GM21381 (cell line): ENCODE measurements around the gene RAB11FIP2.
"Not testable (repeated sequence)": the region's sequence is repeated elsewhere in the genome, so short reads cannot be mapped to it uniquely, and the experiment has no call there.

Experiments used
- ATAC-seq: cut with Tn5 transposase; IDR thresholded peaks from one replicate; pipeline ENCODE4 v1.9.1; 2021; ENCODE audit warnings: mild to moderate bottlenecking, moderate library complexity; ENCODE audit not compliant: unreplicated experiment

RAB11FIP2 gene

GRCh38 chr10:118046395-118047156 is at the start of gene RAB11FIP2:
Gene RAB11FIP2 (minus strand): TSS chr10:118046941. CDS start chr10:118046163, 778 bp downstream.
- ATAC-seq = peak; percentile 96

- ATAC-seq = no peak
These were observed 49.3 kb upstream of the RAB11FIP2 start for GRCh38 chr10:118096022-118096421.

GRCh38 chr10:118092209-118092608 is 45.5 kb upstream of the RAB11FIP2 start:
- ATAC-seq = no peak

- ATAC-seq = no peak
These were observed 34.1 kb upstream of the RAB11FIP2 start for GRCh38 chr10:118080817-118081216.

- no peak for ATAC-seq
These were observed 30.0 kb upstream of the RAB11FIP2 start for GRCh38 chr10:118076705-118077104.

GRCh38 chr10:118072840-118073239 is 26.1 kb upstream of the RAB11FIP2 start:
- ATAC-seq = no peak

- ATAC-seq = not testable (repeated sequence)
These were observed 20.6 kb upstream of the RAB11FIP2 start for GRCh38 chr10:118067389-118067788.

GRCh38 chr10:118062798-118063238 is 16.1 kb upstream of the RAB11FIP2 start:
- no peak for ATAC-seq

GRCh38 chr10:118058371-118058770 is 11.6 kb upstream of the RAB11FIP2 start:
- no peak for ATAC-seq

GRCh38 chr10:118057361-118057760 is 10.6 kb upstream of the RAB11FIP2 start:
- no peak for ATAC-seq

GRCh38 chr10:118054383-118054782 is 7.6 kb upstream of the RAB11FIP2 start:
- no peak for ATAC-seq

- ATAC-seq = no peak
These were observed 6.1 kb upstream of the RAB11FIP2 start for GRCh38 chr10:118052816-118053215.

GRCh38 chr10:118047880-118048279 is 1.1 kb upstream of the RAB11FIP2 start:
- ATAC-seq = no peak

GRCh38 chr10:118047157-118047719 is 497 bp upstream of the RAB11FIP2 start:
- ATAC-seq = no peak

GRCh38 chr10:118045837-118046394 is 825 bp downstream of the RAB11FIP2 start:
- peak; percentile 12 for ATAC-seq

- ATAC-seq = no peak
These were observed 1.4 kb downstream of the RAB11FIP2 start for GRCh38 chr10:118045158-118045836.

- no peak for ATAC-seq
These were observed 3.9 kb downstream of the RAB11FIP2 start for GRCh38 chr10:118042827-118043242.

GRCh38 chr10:118042336-118042735 is 4.4 kb downstream of the RAB11FIP2 start:
- ATAC-seq = no peak

- no peak for ATAC-seq
These were observed 5.4 kb downstream of the RAB11FIP2 start for GRCh38 chr10:118041316-118041715.

- ATAC-seq = no peak
These were observed 10.4 kb downstream of the RAB11FIP2 start for GRCh38 chr10:118036281-118036875.

GRCh38 chr10:118035354-118036005 is 11.3 kb downstream of the RAB11FIP2 start:
- ATAC-seq = no peak
